Stimulated activated CD4-positive, alpha-beta T cell treated with anti-CD3 and anti-CD28 coated beads, Interleukin-12 subunit alpha, Interleukin-12 subunit beta, amount 100 ng/mL, for 24 hours (primary cell): ENCODE data around the gene RCAN3.
A peak's percentile ranks its signal among the peaks of the same experiment; 100 is the strongest.

Experiments
- DNase-seq, 2 experiments: peaks; one replicate each; pipeline ENCODE4 v3.0.0-alpha.2; 2020; ENCODE audit warnings: low read depth in 2 of 2

Gene RCAN3

DNA sequence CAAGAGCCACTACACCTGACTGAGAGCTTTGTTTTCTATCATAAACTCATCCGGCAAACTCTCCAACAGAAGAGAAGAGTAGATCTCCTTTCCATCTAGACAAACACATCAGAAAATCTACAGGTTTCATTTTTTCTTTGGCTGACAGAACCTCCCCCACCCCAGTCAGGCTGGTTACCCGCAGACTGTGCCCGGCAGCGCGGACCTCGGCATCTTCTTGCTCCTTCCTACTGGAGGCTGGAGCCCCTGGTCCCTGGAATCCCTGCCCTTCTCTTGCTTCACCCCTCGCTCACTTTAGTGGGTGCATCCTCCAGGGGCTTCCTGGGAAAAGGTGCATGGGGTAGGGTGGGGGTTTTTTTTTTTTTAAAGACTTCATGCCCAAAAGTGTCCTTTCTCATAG is 76.2 kb downstream of the RCAN3 start:
- no peak for DNase-seq

DNA sequence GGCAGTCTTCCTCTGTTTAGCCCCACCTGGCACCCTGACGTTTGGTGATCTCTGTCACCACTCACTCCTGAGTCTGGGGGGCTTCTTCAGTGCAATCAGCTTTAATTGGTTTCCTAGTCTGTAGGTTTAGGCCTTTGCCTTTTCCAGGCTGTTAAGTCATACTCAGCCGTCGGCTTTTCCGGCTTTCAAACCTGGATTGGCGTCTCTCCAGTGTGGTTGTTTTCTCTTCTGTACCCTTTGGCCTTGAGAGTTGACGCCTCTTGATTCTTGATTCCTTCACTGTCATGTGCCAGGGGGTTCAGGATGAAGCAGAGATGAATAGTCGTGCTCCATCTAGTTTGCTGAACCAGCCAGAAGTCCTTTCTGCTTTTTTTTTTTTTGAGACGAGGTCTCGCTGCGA is 78.1 kb downstream of the RCAN3 start:
- no peak for DNase-seq

- no peak for DNase-seq
Observed at GRCh38 chr1:24584171-24584647, 81.6 kb downstream of the RCAN3 start.

- DNase-seq = no peak
Observed at GRCh38 chr1:24586119-24586518, 83.5 kb downstream of the RCAN3 start.

DNA sequence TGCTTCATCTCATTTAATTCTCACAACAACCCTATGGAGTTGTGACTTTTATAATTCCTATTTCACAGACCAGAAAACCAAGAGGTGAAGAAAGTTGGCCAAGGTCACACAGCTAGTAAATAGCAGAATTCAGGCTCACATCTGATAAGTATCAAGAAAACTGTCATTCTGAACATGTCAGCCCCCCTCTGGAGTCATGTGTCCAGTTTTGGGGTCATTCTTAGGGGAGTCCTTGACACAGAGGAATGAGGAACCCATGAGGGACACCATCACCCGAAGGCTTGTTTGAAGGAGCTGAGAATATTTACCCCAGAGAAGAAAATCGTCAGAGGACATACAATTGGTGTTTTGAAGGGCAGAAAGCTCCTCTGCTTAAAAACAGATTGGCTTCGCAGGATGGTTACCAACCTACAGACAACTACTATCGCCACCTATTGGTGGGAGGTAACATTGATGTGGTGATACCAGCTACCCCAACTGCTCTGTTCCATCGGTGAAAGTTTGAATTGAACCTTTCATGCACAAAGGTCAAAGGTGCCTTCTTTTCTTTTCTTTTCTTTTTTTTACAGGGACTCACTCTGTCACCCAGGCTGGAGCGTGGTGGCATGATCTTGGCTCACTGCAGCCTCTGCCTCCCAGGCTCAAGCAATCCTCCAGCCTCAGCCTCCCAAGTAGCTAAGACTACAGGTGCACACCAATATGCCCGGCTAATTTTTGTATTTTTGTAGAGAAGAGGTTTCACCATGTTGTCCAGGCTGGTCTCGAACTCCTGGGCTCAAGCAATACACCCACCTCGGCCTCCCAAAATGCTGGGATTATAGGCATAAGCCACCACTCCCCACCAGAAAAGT is 84.6 kb downstream of the RCAN3 start:
- DNase-seq = peak; percentile 6 to 23

DNA sequence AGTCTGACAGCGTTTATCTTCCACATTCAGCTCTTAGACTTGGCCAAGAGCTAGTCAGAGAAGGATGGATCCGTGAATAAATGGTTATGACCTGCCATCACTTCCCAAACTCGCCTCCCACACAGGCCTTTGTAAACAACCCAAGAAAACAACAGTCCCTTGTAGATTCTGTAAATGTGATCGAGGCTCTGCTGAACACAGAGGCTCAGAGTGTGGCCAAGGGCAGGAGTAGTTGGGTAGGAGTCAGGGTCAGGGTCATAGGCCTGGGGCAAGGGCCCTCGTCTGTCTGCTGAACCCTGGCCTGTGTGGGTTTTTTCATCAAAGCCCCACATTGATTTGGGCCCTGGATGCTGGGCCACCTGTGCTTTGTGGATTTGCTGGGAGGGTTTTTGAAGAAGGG is 85.9 kb downstream of the RCAN3 start:
- DNase-seq = no peak

DNA sequence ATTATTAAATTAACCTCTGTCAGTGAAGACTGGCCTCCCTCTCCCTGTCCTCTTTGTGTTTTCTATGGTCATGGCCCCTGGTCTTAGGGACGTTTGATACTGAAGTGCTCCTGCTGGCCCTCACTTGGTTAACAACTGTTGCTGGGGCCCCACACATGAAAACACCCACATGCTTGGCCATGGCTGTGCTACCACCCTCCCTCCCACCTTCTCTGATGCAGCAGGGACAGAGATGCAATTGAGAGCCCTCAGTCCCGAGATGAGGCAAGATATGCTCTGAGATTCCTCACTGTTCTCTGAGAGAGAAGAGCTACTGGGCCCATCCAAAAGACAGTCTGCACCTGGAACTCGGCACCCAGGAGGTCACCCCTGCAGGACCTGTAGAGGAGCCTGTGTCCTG is 86.6 kb downstream of the RCAN3 start:
- DNase-seq = no peak
